Stimulated activated CD8-positive, alpha-beta memory T cell treated with anti-CD3 and anti-CD28 coated beads, Interleukin-7, amount 100 ng/mL, for 48 hours (primary cell): ENCODE results near the gene ZNF697.
"Not testable (repeated sequence)": the region's sequence is repeated elsewhere in the genome, so short reads cannot be mapped to it uniquely, and the experiment has no call there.

Source experiments
- DNase-seq, 2 donors: peaks; one replicate each; pipeline ENCODE4 v3.0.0-alpha.2; 2020; ENCODE audit warnings: low read depth in 1 of 2; ENCODE audit errors: extremely low read depth in 1 of 2

Gene ZNF697

DNA sequence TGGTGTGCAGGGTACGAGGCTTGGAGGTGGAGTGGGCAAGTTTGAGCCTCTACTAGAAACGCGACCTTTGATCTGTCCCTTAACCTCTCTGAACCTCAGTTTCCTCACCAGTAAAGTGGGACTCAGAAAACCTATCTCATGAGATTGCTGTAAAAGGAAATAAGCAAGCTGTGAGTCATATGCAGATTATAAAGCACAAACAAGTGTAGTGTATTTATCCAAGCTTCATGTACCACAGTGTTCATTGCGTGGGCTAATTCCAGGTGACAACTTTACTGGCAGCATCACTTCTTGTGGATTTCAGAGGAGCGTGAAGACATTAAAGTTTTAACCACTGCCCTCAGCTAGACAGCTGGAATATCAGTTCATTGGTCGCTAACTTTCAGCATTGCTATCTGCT is 44.4 kb downstream of the ZNF697 start:
- DNase-seq, result no peak

DNA sequence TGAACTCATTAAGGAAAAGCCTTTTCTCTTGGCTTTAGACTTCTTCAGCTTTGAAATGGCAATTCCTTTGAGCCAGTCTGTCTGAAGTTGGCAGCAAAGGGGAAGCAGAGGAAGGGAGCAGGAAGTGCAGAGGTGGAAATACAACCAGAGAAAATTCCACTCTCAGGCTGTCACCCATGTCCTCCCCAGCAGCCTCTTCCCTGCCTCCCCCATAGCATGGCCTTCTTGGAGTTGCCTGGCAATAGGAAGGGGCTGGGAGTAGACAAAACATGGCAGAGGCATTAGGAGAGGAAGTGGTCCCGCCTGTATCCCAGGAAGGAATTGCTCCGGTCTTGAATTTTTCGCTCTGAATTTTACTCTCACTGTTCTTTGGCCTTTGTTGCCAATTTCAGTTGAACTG is 44.8 kb downstream of the ZNF697 start:
- not testable (repeated sequence) for DNase-seq

DNA sequence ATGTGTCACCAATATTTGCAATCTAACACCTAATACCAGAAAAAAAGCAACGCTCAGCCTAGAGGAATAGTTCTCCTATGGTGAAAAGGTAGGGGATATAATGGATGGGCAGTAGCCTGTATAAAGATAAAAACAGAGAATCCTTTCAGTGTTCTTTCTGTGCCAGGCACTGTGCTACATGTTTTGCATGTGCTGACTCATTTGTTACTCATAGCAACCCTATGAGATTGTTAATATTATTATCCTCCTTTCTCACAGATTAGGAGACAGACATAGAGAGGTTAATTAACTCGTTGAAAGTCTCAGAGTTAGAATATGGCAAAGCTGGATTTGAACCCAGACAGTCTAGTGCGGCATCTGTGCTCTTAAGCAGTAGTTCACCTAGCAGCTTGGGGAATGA is 45.3 kb downstream of the ZNF697 start:
- DNase-seq, result not testable (repeated sequence)

DNA sequence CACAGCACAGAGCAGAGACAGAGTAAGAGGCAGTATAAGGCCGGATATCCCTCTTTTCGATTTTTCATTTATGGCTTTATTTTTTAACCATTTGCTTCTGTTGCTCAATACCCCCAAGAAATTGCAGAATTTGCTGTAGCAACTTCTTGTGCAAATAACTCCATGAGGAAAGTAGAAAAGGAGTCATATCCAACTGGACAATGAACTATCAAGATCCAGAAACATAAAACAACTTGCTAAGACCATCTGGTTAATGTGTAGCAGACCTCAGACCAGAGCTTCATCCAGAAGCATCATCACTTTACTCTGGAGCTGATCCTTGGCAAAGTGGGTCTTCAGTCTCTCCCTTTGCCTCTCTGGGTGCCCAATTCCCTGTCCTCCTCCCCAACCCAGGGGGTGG is 45.9 kb downstream of the ZNF697 start:
- no peak for DNase-seq

DNA sequence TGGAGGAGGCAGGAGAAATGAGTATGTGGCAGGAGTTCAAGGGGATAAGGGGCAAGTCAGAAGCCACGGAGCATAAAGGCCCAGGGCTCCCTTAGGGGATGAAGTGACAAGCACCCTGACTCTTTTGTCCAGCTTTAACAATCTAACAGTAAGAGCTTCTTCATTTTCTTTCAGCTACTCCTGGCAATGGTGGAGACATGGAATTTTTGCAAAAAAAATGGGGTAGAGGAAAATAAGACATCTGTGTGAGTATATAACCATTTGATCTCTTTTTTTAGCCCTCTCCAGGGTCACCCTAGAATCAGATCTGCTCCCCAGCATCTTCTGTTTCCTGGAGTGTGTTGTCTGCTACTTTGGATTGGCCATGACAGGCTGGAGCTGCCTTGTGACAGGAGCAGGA is 47.1 kb downstream of the ZNF697 start:
- DNase-seq, result no peak

DNA sequence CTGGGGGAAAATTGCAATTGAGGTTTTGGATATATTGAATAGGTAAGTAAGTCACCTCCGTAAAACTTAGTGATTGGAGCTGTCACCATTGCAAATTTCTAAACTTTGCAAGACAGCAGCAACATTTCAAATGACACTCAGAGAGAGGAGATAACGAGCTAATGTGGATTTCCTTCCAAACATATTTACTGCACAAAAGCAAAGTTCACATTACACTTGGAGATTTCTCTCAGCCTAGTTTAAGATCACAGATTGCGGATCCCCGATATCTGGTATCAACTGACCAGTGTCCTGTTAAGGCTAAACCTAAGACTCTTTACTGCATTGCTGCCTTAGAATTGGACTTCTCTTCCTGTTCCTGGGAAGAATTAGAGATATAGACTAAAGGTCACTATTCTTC is 47.5 kb downstream of the ZNF697 start:
- DNase-seq, result no peak

DNA sequence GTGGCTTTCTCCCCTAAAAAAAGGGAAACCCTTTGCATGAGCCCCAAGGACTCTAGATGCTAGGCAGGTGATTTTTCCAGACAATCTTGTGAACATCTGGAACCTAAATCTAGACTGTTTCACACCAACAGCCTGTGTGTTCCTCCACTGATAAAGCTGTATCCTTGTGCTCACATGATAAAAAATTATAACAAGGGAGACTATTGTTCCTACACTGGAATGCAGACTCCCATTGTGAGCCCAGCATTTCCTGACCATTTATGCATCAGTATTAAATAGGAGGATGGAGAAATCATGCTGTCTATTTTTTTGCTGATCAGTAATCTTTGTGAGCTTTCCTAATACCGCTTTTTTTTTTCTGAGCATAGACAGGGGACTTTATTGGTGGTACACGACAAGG is 52.5 kb downstream of the ZNF697 start:
- DNase-seq, result no peak

DNA sequence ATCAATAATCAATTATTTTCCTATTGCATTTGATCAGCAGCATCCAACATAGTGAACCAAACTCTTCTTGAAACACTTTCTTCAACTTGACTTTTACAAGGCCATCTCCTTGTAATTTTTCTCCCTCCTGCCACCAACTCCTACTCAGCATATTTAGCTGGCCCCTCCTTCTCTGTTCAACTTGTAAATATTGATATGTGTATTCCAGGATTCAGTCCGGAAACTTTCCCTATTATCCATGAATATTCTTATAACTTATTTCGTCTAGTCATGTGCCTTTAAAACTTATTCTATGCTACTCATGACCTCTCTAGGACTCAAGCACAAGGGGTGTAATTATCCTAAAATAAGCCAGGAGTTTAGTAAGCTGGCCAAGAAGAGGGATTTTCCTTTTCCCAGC is 52.9 kb downstream of the ZNF697 start:
- DNase-seq, result no peak

DNA sequence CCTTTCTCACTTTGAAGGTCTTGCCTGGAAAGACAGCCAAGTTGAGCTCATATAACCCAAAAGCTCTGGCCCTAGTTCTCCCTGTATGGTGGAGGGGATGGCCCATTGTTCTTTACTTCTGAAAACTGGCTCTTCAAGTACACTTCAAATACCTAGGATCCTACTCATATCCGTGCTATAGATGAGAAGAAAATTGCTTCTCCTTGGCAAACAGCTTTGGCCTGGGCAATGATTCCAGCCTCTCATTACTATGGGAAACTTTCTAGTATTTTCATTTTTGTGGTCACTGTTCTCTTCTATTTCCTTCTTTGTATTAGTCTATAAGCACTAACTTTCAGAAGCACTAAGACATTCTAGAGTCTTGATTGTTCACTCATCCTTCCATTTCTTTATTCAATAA is 53.7 kb downstream of the ZNF697 start:
- no peak for DNase-seq

DNA sequence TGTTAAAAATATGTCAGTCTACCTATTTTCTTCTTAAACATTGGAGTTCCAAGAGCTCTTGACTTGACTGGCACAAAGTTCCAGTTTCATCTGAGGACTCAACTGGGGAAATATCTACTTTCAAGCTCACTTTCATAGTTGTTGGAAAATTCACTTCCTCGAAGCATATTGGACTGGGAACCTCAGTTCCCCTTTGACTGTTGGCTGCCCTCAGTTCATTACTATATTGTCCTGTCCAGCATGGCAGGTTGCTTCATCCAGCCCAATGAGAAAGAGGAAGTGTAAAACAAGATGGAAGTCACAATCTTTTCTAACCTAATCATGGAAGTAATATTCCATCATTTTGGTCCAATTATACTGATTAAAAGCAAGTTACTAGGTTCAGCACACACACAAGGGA is 54.3 kb downstream of the ZNF697 start:
- no peak for DNase-seq

DNA sequence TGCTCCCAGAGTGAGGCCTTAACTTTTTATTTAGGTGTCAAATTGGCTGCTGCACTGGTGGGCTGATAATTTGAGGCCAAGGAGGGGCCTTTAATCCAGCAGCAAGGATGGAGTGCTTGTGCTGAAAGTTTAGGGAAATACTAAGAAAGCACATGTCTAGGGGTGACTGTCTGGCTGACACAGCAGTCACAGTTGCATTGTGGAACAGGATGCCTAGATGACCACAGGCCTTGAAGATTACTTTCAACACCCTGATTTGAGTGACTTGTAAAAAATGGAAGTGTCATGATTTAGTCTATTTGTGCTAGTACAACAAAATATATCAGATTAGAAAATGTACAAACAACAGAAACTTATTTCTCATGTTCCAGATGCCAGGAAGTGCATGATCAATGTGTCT is 57.7 kb downstream of the ZNF697 start:
- DNase-seq, result no peak

DNA sequence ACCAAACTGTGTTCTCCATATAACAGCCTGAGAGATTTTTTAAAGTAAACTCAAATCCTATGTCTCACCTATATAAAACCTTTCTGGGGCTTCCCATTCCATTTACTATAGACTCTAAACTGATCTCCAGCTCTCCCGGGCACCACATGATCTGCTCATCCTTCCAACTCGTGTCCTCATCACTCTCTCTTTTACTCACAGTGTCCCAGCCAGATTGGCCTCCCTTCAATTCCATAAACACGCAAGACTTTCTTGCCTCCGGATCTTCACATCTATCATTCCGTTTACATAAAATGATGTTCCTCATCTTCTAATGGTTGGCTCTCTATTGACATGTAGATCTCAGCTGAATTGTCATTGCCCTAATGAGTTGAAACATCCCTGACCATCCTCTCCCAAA is 59.4 kb downstream of the ZNF697 start:
- DNase-seq, result no peak

DNA sequence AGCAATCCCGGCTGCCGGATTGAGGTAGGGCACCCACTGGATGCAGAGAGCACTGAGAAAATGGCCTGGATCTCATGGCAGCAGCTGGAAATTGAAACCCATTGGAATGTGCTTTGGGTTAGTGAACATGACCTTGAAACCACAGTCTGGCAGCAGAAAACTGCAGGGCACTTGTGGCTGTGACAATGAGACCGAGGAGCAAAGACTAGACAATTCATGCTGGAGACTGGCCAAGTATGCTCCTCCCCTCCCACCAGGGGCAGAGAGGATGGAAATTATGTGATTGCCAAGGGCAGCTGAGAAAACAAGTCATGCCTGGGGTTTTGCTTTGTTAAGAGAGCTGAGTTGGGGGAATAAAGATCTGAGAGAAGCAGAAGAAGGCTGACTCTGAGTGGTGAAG is 60.7 kb downstream of the ZNF697 start:
- no peak for DNase-seq

DNA sequence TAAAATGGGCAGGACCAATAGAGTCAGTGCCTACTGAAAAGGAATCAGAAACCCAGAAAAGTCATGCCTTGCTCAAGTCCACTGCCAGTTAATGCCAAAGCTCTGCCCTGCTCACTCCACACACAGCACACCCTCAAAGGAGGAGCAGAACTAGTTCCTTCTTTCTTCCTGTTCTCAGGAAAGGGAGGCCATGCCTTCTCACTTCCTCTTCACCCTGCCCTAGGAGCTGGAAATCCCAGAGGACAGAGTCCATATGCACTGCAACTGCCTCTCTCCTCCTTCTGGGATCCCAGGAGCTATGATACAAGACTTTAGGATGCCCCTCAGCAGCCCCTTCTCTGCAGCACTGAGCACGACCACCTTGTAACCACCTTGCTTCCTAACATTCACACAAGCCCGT is 62.3 kb downstream of the ZNF697 start:
- not testable (repeated sequence) for DNase-seq

DNA sequence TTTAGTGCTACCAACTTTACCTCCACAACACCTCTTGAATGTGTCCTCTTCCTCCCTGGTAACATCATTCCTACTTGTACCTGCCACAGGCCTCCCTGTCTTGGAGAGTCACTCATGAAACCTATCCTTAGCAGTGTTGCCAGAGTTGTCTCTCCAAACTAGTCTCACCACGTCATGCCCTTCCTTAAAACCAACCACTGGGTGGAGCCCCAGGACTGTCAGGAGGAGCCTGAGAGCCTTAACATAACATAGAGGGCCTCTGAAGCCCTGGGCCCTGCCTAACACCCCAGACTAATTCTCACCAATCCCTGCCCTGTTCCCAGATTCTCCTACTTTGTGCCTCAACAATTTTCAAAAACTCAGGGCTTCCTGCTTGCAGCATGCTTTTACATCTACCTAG is 65.3 kb downstream of the ZNF697 start:
- DNase-seq, result peak in 1 of 2 donors; percentile 2

DNA sequence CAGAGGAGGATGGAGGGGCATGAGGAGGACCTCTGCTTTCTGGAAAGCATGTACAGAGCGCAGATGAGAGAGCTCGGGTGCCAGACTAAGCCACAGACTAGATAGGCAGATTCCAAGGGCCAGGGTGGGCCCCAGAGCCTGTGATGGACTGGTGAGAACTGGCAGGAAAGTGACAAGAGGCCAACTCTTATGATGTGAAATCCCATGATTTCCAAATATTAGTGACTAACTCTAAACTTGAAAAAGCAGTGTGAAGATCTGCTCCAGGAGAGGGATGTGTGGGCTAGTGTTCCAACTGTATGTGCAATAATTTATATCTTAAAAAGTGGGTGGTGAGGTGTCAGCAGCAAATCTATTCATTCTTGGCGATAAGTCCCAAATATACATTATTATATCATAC is 67.0 kb downstream of the ZNF697 start:
- not testable (repeated sequence) for DNase-seq

DNA sequence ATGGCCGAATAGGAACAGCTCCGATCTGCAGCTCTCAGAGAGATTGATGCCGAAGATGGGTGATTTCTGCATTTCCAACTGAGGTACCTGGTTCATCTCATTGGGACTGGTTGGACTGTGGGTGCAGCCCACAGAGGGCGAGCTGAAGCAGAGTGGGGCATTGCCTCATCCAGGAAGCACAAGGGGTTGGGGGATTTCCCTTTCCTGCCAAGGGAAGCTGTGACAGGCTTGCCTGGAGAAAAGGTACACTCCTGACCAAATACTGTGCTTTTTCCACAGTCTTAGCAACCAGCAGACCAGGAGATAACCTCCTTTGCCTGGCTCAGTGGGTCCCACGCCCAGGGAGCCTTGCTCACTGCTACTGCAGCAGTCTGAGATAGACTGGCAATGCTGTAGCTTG is 74.2 kb downstream of the ZNF697 start:
- no peak for DNase-seq

DNA sequence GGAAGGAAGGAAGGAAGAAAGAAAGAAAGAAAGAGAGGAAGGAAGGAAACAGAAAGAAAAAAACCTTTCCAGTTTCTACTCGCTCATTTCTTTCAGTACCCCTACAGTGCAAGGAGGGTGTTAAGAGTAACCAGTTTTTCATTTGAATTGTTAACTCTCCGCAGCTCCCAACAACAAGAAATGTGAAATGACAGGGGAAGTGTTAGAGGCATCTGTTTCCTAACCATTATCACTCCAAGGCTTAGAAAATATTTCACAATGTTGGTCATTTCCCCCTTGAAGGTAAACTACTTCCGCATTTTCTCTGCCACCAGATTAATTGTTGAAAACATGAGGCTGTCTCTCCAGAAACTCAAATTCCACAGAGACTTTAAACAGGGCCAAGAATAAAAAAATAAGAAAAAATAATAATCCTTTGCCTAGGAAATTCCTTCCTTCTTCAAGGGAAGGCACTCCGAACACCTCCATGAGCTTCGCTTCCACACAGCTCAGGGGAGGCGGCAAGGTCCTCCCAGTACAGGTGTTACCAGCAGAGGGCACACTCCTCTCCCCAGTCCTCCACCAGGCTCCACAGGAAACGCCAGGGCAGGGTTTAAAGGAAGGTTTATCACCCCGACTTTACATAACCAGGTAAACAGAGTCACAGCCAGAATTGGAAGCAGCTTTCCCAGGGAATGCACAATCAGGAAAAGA is 78.0 kb downstream of the ZNF697 start:
- DNase-seq, result not testable (repeated sequence)
